Osteocyte (in vitro differentiated cells): Measurements from ENCODE around the gene DNAJC18. TPM values are rescaled to one million over a fixed set of nuclear protein-coding genes. Genes with fewer than 3 reads are reported as not detected.

Source experiments
- DNase-seq: peaks from one replicate; pipeline ENCODE4 v3.0.0; 2021; ENCODE audit warnings: mixed read lengths; ENCODE audit not compliant: unreplicated experiment; ENCODE audit errors: extremely low spot score
- H3K27ac Mint-ChIP-seq: one replicate; pipeline ENCODE4 v1.8.0; 2021; ENCODE audit warnings: mild to moderate bottlenecking, mixed read lengths; ENCODE audit not compliant: unreplicated experiment
- H3K27me3 Mint-ChIP-seq: one replicate; pipeline ENCODE4 v1.8.0; 2021; ENCODE audit warnings: mixed read lengths; ENCODE audit not compliant: unreplicated experiment
- H3K36me3 Mint-ChIP-seq: one replicate; pipeline ENCODE4 v1.8.0; 2021; ENCODE audit warnings: mixed read lengths; ENCODE audit not compliant: unreplicated experiment
- H3K4me1 Mint-ChIP-seq: one replicate; pipeline ENCODE4 v1.8.0; 2021; ENCODE audit warnings: mixed read lengths; ENCODE audit not compliant: unreplicated experiment
- H3K4me3 Mint-ChIP-seq: one replicate; pipeline ENCODE4 v1.8.0; 2021; ENCODE audit warnings: mild to moderate bottlenecking, moderate library complexity, mixed read lengths; ENCODE audit not compliant: unreplicated experiment
- H3K9me3 Mint-ChIP-seq: one replicate; pipeline ENCODE4 v1.8.0; 2021; ENCODE audit warnings: mixed read lengths; ENCODE audit not compliant: unreplicated experiment
- CTCF ChIP-seq: fragments of 200-600 bp; sonication (generic); IDR thresholded peaks from 2 replicates; pipeline ENCODE4 v1.5.0; 2021; ENCODE audit warnings: antibody characterized with exemption, mild to moderate bottlenecking, moderate library complexity
- total RNA-seq: library from RNA; stranded (reverse); gene quantifications from 2 replicates; pipeline ENCODE4 v1.2.1, GENCODE V29; 2021

The DNAJC18 gene
- total RNA-seq, 1 donor from 2014 or later, result 32.7 TPM

GRCh38 chr5:139416651-139417050, 22.7 kb downstream of the DNAJC18 start:
- TF ChIP-seq CTCF, result no peak
- DNase-seq, result no peak
- no peak overlapping the region for H3K27ac Mint-ChIP-seq
- H3K4me3 Mint-ChIP-seq, result no peak overlapping the region
- H3K9me3 Mint-ChIP-seq, result no peaks in the 10 kb centered on the region
- H3K36me3 Mint-ChIP-seq, result peaks cover 41% of the 10 kb centered on the region
- peaks cover 8% of the 10 kb centered on the region for H3K4me1 Mint-ChIP-seq
- no peaks in the 10 kb centered on the region for H3K27me3 Mint-ChIP-seq

- Mint-ChIP-seq H3K4me1 (peaks cover 8% of the 10 kb centered on the region), H3K27ac (no peak overlapping the region), H3K9me3 (no peaks in the 10 kb centered on the region), H3K4me3 (no peak overlapping the region), H3K27me3 (no peaks in the 10 kb centered on the region), H3K36me3 (peaks cover 39% of the 10 kb centered on the region)
- no peak for TF ChIP-seq CTCF
- DNase-seq, result no peak
Observed at GRCh38 chr5:139415869-139416268, 23.5 kb downstream of the DNAJC18 start.

- no peak overlapping the region for H3K4me3 Mint-ChIP-seq
- H3K4me1 Mint-ChIP-seq, result peaks cover 8% of the 10 kb centered on the region
- H3K27me3 Mint-ChIP-seq, result no peaks in the 10 kb centered on the region
- no peak for DNase-seq
- H3K27ac Mint-ChIP-seq, result no peak overlapping the region
- peaks cover 34% of the 10 kb centered on the region for H3K36me3 Mint-ChIP-seq
- no peaks in the 10 kb centered on the region for H3K9me3 Mint-ChIP-seq
- TF ChIP-seq CTCF, result no peak
Observed at GRCh38 chr5:139415221-139415861, 24.0 kb downstream of the DNAJC18 start.

- Mint-ChIP-seq H3K27ac (no peak overlapping the region), H3K36me3 (peaks cover 29% of the 10 kb centered on the region), H3K4me3 (no peak overlapping the region), H3K9me3 (no peaks in the 10 kb centered on the region), H3K27me3 (no peaks in the 10 kb centered on the region), H3K4me1 (peaks cover 8% of the 10 kb centered on the region)
- DNase-seq, result no peak
- TF ChIP-seq CTCF, result no peak
Observed at GRCh38 chr5:139414581-139415130, 24.7 kb downstream of the DNAJC18 start.

GRCh38 chr5:139413963-139414362, 25.4 kb downstream of the DNAJC18 start:
- no peak overlapping the region for H3K27ac Mint-ChIP-seq
- H3K4me1 Mint-ChIP-seq, result peaks cover 8% of the 10 kb centered on the region
- peaks cover 24% of the 10 kb centered on the region for H3K36me3 Mint-ChIP-seq
- H3K27me3 Mint-ChIP-seq, result no peaks in the 10 kb centered on the region
- TF ChIP-seq CTCF, result no peak
- DNase-seq, result no peak
- H3K9me3 Mint-ChIP-seq, result no peaks in the 10 kb centered on the region
- H3K4me3 Mint-ChIP-seq, result no peak overlapping the region
